Colonic mucosa (tissue), 4 donors: ENCODE results near the gene DNM3. TPM values are rescaled to one million over a fixed set of nuclear protein-coding genes. Genes with fewer than 3 reads are reported as not detected.

Experiments
- DNase-seq: peaks from one replicate; pipeline ENCODE4 v3.0.0-alpha.2; 2020
- H3K27ac ChIP-seq: fragments of 200-600 bp; one replicate; pipeline ENCODE4 v1.8.0; 2021
- H3K27me3 ChIP-seq: fragments of 200-600 bp; one replicate; pipeline ENCODE4 v1.8.0; 2021
- H3K36me3 ChIP-seq: fragments of 200-600 bp; one replicate; pipeline ENCODE4 v1.8.0; 2021
- H3K4me1 ChIP-seq: fragments of 200-600 bp; one replicate; pipeline ENCODE4 v1.8.0; 2021; ENCODE audit warnings: mild to moderate bottlenecking
- H3K4me3 ChIP-seq: fragments of 200-600 bp; one replicate; pipeline ENCODE4 v1.8.0; 2021
- H3K9ac ChIP-seq, 2 donors: one replicate each; pipeline ENCODE4 v1.7.0; 2013; ENCODE audit warnings: control low read depth in 2 of 2, low read depth in 2 of 2, low read length in 2 of 2
- H3K9me3 ChIP-seq: fragments of 200-600 bp; one replicate; pipeline ENCODE4 v1.8.0; 2021
- CTCF ChIP-seq: fragments of 200-600 bp; IDR thresholded peaks from one replicate; pipeline ENCODE4 v1.8.0; 2022; ENCODE audit warnings: antibody characterized with exemption, mild to moderate bottlenecking
- intact Hi-C: fragments of 100-400 bp; cut with DNase I; formaldehyde crosslinking; loops from one replicate; pipeline ENCODE4 v1.14.1; 2022
- total RNA-seq, 2 donors: library from RNA; stranded (reverse); fragmentation: NEBNext Ultra II Directional in 1 of 2; extraction: Animal tissue kit (Norgen Biotek cat#: 25700) in 1 of 2; gene quantifications; one replicate each; pipeline ENCODE4 v1.2.1, GENCODE V29; 2021
- donor health status: healthy.
- donor health status: DM: no; HTN: no; CAD: no.
- donor health status: DM: no; HTN: no; CAD: no.

DNM3 gene
- total RNA-seq, 2 donors from 2014 or later: 1.7 to 2.6 TPM

- TF ChIP-seq CTCF: no peak
Observed at GRCh38 chr1:172146141-172146850, 305.0 kb downstream of the DNM3 start.

GRCh38 chr1:172147541-172147940 is 306.2 kb downstream of the DNM3 start:
- Histone ChIP-seq H3K4me1 (no peaks in the 10 kb centered on the region), H3K9me3 (no peaks in the 10 kb centered on the region), H3K4me3 (no peak overlapping the region), H3K27me3 (no peaks in the 10 kb centered on the region), H3K27ac (no peak overlapping the region), H3K36me3 (no peaks in the 10 kb centered on the region), H3K9ac (no peak overlapping the region)
- TF ChIP-seq CTCF: no peak
- DNase-seq: no peak
- intact Hi-C loops: no loop called here

More at GRCh38 chr1:172146141-172146850, 305.0 kb downstream of the DNM3 start:
- H3K4me3 ChIP-seq: no peak overlapping the region
- intact Hi-C loops: no loop called here
- no peak overlapping the region for H3K9ac ChIP-seq
- no peaks in the 10 kb centered on the region for H3K36me3 ChIP-seq
- no peaks in the 10 kb centered on the region for H3K9me3 ChIP-seq
- DNase-seq: no peak
- no peaks in the 10 kb centered on the region for H3K4me1 ChIP-seq
- H3K27ac ChIP-seq: peak overlapping the region; percentile 67
- no peaks in the 10 kb centered on the region for H3K27me3 ChIP-seq

- no peak for DNase-seq
- Histone ChIP-seq H3K9me3 (no peaks in the 10 kb centered on the region), H3K4me3 (no peak overlapping the region), H3K27ac (no peak overlapping the region), H3K4me1 (no peaks in the 10 kb centered on the region), H3K9ac (no peak overlapping the region), H3K27me3 (no peaks in the 10 kb centered on the region), H3K36me3 (no peaks in the 10 kb centered on the region)
- no peak for TF ChIP-seq CTCF
- intact Hi-C loops: no loop called here
Observed at GRCh38 chr1:172148213-172148612, 306.9 kb downstream of the DNM3 start.

GRCh38 chr1:172148707-172149106 is 307.4 kb downstream of the DNM3 start:
- H3K9me3 ChIP-seq: no peaks in the 10 kb centered on the region
- H3K27ac ChIP-seq: no peak overlapping the region
- intact Hi-C loops: no loop called here
- H3K9ac ChIP-seq: no peak overlapping the region
- H3K36me3 ChIP-seq: no peaks in the 10 kb centered on the region
- DNase-seq: no peak
- H3K27me3 ChIP-seq: no peaks in the 10 kb centered on the region
- TF ChIP-seq CTCF: no peak
- no peaks in the 10 kb centered on the region for H3K4me1 ChIP-seq
- H3K4me3 ChIP-seq: no peak overlapping the region

GRCh38 chr1:172149346-172149745 is 308.0 kb downstream of the DNM3 start:
- Histone ChIP-seq H3K9ac (no peak overlapping the region), H3K4me3 (no peak overlapping the region), H3K27ac (no peak overlapping the region), H3K9me3 (no peaks in the 10 kb centered on the region), H3K36me3 (no peaks in the 10 kb centered on the region), H3K27me3 (no peaks in the 10 kb centered on the region), H3K4me1 (no peaks in the 10 kb centered on the region)
- no peak for TF ChIP-seq CTCF
- DNase-seq: no peak
- intact Hi-C loops: no loop called here
